Measurements from ENCODE around the gene AVP. TPM values are rescaled to one million over a fixed set of nuclear protein-coding genes. Genes with fewer than 3 reads are reported as not detected.

Gene AVP
- total RNA-seq, 1 donor from 2014 or later, result not detected

DNA sequence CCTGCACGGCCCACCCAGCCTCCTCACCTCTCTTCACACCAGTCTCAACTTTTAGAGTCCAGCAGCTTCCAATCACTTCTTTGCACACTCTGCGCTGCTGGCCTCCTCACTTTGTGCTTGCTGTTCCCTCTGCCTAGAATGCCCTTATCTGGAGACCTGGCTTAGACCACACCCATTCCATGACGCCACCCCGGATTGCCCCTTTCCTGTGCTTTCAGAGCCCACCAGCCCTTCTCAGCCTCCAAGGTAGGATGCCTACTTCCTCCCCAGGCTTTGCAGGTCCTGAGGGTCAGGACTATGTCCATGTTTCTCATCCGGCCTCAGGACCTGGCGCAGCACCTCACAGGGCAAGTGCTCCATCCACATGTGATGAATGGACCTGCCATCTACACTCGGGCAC is 27.0 kb upstream of the AVP start:
- intact Hi-C loops (cut with micrococcal nuclease), result no loop called here

DNA sequence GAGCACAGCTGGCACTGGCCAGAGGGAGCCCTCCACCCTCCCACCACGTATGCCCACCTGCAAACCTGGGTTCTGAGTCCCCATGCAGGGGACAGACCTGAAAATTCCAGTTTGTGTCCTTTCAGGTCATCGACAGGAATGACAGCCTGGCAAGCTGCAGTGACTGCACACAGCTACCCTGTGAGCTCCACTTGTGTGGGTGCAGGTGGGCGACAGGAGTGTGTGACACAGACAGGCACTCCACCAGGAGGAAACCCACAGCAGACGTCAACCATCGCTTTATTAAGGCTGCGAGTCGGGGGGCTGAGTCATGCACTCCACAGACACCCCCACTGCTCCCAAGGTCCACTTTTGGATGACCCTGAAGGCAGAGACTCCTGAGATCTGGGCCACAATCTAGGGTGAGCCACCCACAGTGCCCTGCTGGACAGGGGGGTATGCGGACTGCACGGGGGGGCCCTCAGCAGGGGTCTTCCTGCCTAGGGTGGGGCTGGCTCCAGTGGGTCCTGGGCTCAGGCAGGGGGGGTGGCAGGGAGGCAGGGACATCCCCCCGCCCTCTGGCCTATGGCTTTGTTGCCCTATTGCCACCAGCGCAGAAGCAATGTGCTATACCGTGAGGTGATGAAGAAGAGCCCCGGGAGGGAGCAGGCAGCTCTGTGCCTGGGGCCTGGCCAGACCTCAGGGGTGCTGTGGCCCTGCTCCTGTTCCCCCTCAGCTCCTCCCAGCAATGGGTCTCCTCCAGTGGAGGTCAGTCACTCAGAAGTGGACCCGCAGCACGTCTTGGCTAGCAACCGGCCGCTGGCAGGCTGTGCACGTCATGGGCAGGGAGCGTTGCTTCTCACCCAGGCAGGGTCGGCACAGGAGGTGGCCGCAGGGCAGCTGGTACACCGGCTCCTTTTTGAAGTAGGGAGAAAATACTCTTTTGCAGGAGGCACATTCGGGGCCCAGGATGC is 25.1 kb upstream of the AVP start:
- intact Hi-C loops (cut with micrococcal nuclease), result no loop called here

GRCh38 chr20:3107464-3108025 is 23.0 kb upstream of the AVP start:
- intact Hi-C loops (cut with micrococcal nuclease), result no loop called here

- intact Hi-C loops (cut with micrococcal nuclease), result no loop called here
These were observed 22.3 kb upstream of the AVP start for GRCh38 chr20:3106658-3107463.

DNA sequence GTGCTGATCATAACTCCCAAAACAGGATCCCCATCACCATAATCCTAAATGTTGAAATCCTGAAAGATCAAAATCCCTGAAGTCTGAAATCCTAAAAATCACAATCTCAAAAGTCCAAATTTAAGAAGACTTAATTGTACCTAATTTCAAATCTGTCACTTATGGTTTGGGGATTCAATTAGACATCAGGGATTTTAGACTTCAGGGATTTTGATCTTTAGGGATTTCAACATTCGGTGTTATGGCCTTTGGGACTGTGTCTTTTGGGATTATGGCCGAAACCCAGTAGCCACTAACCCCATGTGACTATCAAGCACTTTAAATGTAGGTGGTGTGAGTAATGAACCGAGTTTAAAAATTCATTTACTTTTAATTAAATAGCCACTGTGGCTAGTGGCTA is 21.7 kb upstream of the AVP start:
- intact Hi-C loops (cut with micrococcal nuclease), result no loop called here

GRCh38 chr20:3105256-3106137 is 21.0 kb upstream of the AVP start:
- intact Hi-C loops (cut with micrococcal nuclease), result no loop called here

DNA sequence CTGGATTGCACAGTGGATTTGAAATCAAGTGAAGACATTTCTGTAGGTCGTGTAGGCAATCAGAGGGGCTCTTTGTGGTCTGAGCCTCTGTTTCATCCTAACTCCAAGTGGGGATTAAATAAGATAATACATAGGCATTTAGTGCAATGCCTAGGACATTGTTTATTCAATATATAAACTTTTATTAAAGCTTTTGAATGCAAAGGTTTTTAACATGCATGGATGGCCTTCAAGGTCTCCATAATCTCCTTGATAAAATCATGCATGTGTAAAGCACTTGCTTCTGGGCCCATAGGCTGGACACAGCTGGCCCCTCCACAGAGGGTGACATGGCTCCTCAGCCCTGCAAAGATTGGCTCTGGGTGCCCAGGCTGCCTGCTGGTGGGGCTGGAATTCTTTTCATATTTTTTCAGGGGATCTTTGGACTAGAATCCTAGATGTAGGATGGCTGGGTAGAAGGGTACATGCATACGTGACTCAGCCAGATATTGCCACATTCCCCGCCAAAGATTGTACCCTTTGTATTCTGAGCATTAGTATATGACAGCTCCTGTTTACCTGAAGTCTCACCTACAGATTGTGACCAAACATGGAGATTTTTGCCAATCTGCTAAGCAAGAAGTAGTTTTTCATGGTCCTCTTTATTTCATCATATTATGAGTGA is 19.0 kb upstream of the AVP start:
- intact Hi-C loops (cut with micrococcal nuclease), result no loop called here

DNA sequence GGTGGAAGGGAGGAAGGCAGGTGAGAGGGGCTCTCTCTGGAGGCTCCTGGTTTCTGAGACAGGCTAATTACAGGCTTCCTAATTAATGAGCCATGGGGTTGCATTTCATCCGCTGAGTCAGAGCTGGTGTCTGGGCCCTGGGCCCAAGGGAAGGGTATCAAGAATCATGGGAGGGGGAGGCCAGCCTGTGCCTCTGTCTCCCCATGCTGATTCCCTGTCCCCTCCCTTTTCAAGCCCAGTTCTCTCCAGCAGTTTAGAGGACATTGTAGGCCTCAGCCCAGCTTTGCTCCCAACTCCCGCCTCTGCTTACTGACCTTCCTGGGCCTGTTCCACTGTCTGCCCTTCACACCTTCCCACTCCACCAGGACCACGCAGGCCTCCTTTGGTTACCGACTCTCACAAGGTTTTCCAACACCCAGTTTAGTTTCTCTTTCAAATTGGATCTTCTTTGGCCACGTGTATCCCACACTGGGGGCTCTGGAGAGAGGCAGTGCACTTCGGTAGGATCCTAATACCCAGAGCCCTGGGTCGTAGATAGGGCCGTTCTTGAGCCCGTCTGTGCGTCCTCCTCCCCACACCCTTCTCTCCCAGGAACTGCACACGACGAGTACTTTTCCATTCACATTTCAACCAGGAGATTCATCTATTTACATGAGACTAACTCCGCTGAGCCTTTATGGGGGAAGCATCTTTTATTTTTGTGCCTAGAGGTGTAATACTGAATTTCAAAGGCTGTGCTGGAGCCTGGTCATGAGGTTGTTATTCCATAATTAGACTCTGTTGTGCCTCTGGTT is 18.2 kb upstream of the AVP start:
- intact Hi-C loops (cut with micrococcal nuclease), result no loop called here

DNA sequence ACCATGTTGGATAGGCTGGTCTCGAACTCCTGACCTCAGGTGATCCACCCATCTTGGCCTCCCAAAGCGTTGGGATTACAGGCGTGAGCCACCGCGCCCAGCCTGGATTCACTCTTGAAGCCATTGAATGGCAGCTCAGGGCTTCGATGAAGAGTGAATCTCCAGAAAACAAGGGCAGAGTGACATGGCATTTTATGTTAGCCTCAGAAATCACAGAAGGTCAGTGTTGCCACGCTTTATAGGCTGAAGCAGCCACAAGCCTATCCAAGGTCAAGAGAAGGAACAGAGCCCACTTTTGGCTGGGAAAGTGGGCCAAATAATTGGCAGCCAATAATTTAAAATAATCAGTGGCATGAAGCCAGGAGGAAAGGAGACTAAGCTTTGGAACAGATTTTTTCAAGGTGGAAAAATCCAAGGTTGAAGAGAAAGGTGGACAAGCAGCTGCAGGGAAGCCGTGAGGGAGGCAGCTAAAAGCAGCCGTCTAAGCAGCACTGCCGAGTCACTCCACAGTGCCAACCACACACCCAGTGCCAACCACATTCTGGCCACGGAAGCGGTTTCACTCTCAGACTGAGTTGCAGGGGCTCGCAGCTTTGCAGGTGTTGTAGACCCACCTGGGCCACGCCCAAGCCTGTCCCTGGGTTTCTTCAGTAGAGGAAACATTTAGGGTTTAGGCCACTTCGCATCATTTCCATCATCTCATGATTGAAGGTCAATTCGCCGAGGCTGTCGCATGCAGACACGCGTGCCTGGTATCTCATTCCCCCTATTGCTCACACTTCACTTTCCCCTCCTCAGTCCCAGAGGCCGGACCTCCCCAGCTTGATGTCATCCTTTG is 17.4 kb upstream of the AVP start:
- intact Hi-C loops (cut with micrococcal nuclease), result no loop called here

GRCh38 chr20:3101251-3101650 is 16.7 kb upstream of the AVP start:
- intact Hi-C loops (cut with micrococcal nuclease), result no loop called here

- intact Hi-C loops (cut with micrococcal nuclease), result no loop called here
These were observed 16.0 kb upstream of the AVP start for GRCh38 chr20:3100480-3100879.

DNA sequence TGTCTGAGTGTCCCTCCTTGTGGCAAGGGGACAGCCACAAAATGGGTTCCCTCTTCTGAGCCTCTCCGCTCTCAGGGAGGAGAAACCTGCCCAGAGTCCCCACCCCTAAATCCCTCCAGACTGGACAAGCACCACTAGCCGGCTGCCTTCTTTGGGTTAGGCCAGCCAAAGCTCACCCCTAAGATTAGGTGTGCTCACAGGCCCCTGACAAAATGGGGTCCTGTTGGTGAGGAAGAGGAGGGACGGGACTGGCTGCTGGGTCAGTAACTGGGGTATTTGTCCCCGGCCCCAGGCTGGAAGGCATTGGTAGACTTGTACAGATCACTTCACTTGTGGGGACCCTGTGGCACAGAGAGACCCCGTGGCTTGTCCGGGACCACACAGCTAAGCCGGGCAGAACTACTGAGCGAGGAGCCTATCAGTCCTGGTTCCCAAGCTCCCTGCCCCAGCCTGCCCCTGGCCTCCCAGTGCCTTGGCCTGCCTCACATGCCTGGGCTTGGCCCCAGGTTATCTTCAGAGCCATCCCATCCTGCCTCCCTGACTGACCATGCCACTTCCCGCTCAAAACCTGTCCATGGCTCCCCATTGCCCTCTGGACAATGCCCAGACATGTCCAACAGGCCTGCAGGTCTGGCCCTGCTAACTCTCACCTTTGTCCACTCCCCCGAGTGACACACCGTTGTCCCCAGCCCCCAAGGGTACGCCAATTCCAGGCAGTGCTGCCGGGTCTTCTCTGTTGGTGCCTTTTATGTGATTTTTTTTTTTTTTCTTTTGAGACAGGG is 10.5 kb upstream of the AVP start:
- intact Hi-C loops (cut with micrococcal nuclease), result no loop called here

GRCh38 chr20:3093861-3094361 is 9.4 kb upstream of the AVP start:
- intact Hi-C loops (cut with micrococcal nuclease), result no loop called here

- intact Hi-C loops (cut with micrococcal nuclease), result no loop called here
These were observed 8.3 kb upstream of the AVP start for GRCh38 chr20:3092611-3093379.

- intact Hi-C loops (cut with micrococcal nuclease), result no loop called here
These were observed 6.0 kb upstream of the AVP start for GRCh38 chr20:3090565-3090964.

DNA sequence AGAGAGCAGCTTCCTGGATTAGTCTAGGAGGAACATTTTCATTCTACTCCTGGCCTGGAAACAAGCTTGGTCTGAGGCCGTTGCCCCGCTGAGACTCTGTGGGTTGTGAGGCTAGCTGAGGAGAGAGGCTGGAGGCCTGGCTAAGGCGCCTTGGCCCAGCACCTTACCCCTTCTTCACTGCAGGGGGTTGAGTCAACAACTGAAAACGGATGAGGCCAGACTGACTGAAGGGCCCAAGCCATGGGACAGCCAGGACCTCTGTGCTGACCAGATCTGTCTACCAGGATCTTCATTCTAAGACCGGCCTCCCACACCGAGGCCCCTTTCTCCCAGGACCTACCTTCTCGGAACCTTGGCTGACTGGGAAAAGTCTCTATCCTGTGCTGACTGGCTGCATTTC is 3.5 kb upstream of the AVP start:
- intact Hi-C loops (cut with micrococcal nuclease), result no loop called here

DNA sequence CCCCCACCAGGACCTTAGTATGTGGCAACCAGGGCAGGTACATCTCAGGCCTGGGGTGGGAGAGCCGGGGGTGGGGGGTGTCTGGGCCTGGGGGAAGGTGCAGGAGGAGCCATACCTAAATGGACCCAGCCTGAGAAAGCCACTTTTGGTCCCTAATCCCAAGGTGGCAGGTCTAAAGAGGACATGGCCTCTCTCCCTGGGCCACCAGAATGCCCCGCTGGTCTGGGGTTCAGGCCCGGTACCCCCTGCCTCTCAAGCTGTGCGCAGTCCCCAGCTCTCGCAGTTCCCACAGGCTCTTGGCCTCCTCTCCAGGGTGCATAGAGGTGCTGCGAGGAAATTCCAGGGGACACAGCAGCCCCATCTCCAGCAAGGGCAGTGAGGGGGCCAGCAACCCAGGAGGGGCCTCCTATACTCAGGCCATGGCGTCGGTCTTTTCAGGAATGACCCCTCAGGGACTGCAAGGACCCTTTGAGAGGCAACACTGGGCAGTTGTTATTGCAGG is 1.1 kb upstream of the AVP start:
- intact Hi-C loops (cut with micrococcal nuclease), result no loop called here

Measured in T-helper 2 cell treated with Interferon-gamma antibody and Interleukin-4, amounts not matched to agents 100 ng/mL and 5 ng/mL, for 36 hours (primary cell).